Lung microvascular endothelial cell (primary cell): Measurements from ENCODE around the gene ABCC1. TPM values are rescaled to one million over a fixed set of nuclear protein-coding genes. Genes with fewer than 3 reads are reported as not detected.

ENCODE experiments used
- DNase-seq, 2 donors: peaks; one replicate each; pipeline versions ENCODE4 v3.0.0 to v3.0.0-alpha.2; 2010; ENCODE audit warnings: low read depth in 2 of 2
- total RNA-seq: library from RNA; depleted of rRNA; stranded (reverse); fragments of >200 nt; gene quantifications from 2 replicates; pipeline ENCODE4 v1.2.1, GENCODE V29; 2014

The ABCC1 gene
- total RNA-seq, 1 donor from 2014 or later: 25.4 TPM

DNA sequence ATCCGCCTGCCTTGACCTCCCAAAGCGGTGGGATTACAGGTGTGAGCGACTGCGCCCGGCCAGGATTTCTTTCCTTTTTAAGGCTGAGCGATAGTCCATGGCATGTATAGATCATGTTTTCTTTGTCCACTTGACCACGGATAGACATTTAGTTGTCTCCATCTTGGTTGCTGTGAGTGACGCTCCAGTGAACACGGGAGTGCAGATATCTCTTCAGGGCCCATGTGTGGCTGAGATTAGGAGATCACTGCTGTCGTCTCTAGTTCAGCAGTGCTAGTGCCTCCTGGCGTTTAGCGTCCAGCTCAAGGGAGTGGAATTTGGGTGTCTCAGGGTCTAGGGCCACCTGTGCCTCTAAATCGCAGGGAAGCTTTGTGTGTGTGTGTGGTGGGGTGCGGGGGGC lies 41.5 kb downstream of the ABCC1 start:
- no peak for DNase-seq

GRCh38 chr16:15993128-15993527 lies 43.7 kb downstream of the ABCC1 start:
- no peak for DNase-seq

DNA sequence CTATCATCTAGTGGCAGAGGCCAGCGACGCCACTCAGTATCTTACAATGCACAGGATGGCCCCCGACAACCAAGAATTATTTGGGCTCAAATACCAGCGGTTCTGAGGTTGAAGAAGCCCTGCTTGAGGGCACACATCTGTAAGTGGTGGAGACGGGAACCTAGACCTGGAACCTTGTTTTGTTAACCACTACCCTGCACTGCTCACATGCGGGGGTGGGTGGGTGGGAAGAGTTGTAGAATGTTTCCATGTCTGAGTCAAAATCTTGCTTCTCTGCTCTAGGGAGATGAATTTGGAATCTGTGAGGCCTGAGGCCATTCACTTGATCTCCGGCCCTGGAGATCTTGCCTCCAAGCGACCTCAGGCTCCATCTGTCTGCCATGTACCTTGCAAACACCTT lies 44.1 kb downstream of the ABCC1 start:
- DNase-seq: no peak

- DNase-seq: peak; percentile 65 to 92
These were observed 44.7 kb downstream of the ABCC1 start for GRCh38 chr16:15993946-15994665.

- peak; percentile 75 to 90 for DNase-seq
These were observed 47.2 kb downstream of the ABCC1 start for GRCh38 chr16:15996432-15997109.

GRCh38 chr16:16000685-16001084 lies 51.3 kb downstream of the ABCC1 start:
- DNase-seq: no peak

DNA sequence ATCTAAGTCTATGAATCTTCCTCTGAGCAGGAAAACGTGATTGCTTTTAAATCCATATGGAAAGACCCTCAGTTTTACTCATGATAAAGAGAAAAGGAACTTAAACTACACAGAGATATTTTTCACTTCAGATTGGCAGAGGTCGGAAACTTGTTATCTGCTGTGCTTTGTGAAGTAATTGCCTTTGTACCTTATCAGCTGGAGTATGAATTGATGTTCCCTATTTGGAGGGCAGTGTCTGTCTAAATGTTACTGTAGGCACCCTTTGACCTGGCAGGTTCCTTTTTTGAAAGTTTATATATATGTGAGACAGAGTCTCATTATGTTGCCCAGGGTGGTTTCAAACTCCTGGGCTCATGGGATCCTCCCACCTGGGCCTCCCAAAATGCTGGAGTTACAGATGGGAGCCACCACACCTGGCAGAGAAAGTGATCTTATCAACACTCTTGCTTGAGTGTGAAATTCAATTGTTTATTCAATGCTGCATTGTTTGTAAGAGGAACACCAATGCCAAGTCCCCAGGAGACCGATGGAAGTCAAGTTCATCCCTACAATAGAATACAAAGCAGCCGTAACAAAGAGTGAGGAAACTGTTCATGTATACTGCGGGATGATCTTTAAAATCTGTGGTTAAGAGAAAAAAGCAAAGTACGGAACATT lies 52.3 kb downstream of the ABCC1 start:
- DNase-seq: peak; percentile 30 to 47

GRCh38 chr16:16003719-16004313 lies 54.4 kb downstream of the ABCC1 start:
- no peak for DNase-seq

DNA sequence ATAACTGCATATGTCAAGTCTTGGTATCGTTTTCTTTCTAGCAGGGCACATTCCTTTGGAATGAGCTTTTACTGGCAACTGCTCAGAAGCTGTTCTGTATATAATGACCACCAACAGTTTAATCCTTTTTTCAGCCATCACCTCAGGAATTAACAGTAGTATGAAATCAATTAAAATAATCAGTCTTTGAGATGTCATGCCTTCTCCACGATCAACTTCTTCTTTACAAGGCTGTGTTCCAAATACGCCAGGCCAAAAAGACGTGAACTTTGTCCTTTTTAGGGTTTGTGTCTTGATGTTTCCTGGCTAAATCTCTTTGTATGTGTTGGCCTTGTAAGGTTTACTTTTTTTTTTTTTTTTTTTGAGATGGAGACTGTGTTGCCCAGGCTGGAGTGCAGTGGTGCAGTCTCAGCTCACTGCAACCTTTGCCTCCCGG lies 54.9 kb downstream of the ABCC1 start:
- peak in 1 of 2 donors; percentile 61 for DNase-seq

GRCh38 chr16:16005721-16006120 lies 56.3 kb downstream of the ABCC1 start:
- no peak for DNase-seq

- DNase-seq: no peak
These were observed 57.2 kb downstream of the ABCC1 start for GRCh38 chr16:16006650-16007049.

DNA sequence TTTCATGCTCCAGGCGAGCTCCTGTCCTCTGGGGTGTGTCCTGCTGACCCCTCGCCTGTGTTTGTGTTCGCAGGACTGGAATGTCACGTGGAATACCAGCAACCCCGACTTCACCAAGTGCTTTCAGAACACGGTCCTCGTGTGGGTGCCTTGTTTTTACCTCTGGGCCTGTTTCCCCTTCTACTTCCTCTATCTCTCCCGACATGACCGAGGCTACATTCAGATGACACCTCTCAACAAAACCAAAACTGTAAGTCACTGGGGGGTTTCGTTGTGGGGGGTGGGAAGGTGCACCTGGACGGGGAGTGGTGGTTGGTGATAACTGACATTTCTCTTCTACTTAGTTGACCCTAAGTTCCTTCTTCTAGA lies 58.3 kb downstream of the ABCC1 start:
- no peak for DNase-seq

GRCh38 chr16:16008666-16009065 lies 59.2 kb downstream of the ABCC1 start:
- no peak for DNase-seq

GRCh38 chr16:16009401-16009800 lies 60.0 kb downstream of the ABCC1 start:
- no peak for DNase-seq

GRCh38 chr16:16010194-16010593 lies 60.8 kb downstream of the ABCC1 start:
- no peak for DNase-seq

GRCh38 chr16:16012144-16012543 lies 62.7 kb downstream of the ABCC1 start:
- DNase-seq: no peak

GRCh38 chr16:16013812-16014211 lies 64.4 kb downstream of the ABCC1 start:
- no peak for DNase-seq

- peak in 1 of 2 donors; percentile 28 for DNase-seq
These were observed 65.2 kb downstream of the ABCC1 start for GRCh38 chr16:16014329-16015224.

GRCh38 chr16:16015849-16016248 lies 66.4 kb downstream of the ABCC1 start:
- DNase-seq: no peak

- DNase-seq: no peak
These were observed 67.1 kb downstream of the ABCC1 start for GRCh38 chr16:16016388-16016964.

DNA sequence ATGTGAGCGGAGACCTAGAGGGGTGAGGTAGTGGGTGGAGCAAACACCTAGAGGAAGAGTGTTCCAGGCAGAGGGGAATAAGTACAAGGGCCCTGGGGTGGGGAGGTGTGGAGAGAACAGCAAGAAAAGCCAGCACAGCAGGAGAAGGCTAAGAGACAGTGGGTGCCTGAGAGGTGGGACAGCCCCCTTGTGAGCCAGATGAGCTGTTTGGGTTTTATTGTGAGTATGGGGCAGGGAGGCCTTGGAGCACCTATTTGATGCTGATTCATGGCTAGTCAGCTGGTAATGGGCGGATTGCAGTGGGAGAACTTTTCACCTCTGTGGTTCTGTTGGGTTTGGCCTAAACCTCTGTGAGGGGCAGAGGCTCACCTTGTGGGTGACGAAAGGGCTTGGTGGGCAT lies 68.4 kb downstream of the ABCC1 start:
- DNase-seq: no peak
